ENCODE measurements around the gene MFF.
"Not testable (repeated sequence)": the region's sequence is repeated elsewhere in the genome, so short reads cannot be mapped to it uniquely, and the experiment has no call there.

MFF gene

DNA sequence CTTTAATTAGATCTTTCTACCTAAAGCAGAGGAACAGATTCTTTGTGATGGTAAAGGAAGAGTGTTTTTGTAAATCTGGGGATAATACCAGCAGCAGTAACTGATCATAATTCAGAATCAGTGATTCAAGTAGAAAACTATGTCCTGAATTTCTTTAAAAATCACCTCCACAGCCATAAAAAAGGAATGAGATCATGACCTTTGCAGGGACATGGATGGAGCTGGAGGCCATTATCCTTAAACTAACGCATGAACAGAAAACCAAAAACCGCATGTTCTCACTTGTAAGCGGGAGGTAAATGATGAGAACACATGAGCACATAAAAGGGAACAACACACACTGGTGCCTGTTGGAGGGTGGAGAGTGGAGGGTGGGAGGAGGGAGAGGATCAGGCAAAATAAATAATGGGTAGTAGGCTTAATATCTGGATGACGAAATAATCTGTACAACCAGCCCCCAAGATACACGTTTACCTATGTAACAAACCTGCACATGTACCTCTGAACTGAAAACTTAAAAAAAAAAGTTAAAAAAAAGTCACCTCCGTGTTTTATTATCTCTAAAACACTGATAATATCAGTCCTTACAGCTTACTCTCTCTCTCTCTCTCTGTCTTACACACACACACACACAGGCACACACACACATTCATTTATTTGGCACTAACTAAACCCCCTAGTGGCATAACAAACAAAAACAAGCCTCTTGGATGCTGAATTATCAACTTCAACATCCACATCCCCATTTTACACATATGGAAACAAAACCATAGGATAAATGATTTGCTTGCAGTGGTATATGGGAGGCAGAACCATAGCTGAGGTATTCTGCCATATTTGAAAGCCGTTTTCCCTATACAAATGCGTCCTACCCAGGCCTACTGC, 52.7 kb downstream of the MFF start:
- no peak for DNase-seq (ENCODE audit: low read depth)

- DNase-seq (ENCODE audit: low read depth), result no peak
Observed at GRCh38 chr2:227378371-227378782, 53.3 kb downstream of the MFF start.

GRCh38 chr2:227379095-227379494, 54.0 kb downstream of the MFF start, which contains the start of gene TM4SF20:
TM4SF20 (minus strand) TSS chr2:227379306; CDS start chr2:227379268, 38 bp downstream.
- DNase-seq (ENCODE audit: low read depth), result no peak

DNA sequence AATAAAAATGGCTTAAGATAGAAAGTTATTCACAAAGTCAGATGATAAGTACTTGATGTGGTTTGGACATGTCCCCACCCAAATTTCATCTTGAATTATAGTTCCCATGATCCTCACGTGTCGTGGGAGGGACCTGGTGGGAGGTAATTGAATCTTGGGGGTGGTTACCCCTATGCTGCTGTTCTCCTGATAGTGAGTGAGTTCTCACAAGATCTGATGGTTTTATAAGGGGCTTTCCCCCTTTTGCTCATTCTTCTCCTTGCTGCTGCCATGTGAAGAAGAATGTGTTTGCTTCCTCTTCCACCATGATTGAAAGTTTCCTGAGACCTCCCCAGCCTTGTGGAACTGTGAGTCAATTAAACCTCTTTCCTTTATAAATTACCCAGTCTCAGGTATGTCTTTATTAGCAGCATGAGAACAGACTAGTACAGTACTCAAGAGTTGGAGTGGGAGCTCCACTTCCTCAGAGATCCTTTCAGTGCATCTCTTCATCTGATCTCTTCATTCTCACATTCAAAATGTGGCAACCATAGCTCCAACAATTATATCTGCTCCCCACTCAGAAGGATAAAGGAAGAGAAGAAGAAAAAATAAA, 57.3 kb downstream of the MFF start:
- DNase-seq (ENCODE audit: low read depth), result not testable (repeated sequence)

GRCh38 chr2:227383686-227384085, 58.6 kb downstream of the MFF start:
- DNase-seq (ENCODE audit: low read depth), result no peak

- DNase-seq (ENCODE audit: low read depth), result no peak
Observed at GRCh38 chr2:227386630-227387029, 61.6 kb downstream of the MFF start.

DNA sequence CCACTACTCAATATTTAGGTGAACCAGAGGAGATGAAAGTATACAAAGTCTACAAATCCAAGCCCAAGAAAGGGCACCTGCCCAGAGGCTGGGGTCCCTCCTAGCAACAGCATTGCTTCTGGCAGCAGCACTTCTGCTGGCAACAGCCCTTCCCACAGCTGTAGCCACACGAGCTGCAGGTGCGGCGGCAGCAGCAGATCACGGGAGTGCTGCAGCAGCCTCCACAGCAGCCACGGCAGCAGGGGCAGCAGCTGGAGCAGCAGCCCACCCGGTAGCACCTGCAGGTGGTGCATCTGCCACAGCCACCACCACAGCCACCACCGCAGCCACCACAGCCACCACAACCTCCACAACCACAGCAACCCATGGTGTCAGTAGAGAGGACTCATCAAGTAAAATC, 62.5 kb downstream of the MFF start, which contains the start of gene SCYGR1:
TSS of gene SCYGR1 (minus strand) at position 367 of the 400 bp plus-strand sequence. CDS start at position 367, 0 bp downstream.
- DNase-seq (ENCODE audit: low read depth), result not testable (repeated sequence)

- DNase-seq (ENCODE audit: low read depth), result no peak
Observed at GRCh38 chr2:227388537-227389011, 63.5 kb downstream of the MFF start.

DNA sequence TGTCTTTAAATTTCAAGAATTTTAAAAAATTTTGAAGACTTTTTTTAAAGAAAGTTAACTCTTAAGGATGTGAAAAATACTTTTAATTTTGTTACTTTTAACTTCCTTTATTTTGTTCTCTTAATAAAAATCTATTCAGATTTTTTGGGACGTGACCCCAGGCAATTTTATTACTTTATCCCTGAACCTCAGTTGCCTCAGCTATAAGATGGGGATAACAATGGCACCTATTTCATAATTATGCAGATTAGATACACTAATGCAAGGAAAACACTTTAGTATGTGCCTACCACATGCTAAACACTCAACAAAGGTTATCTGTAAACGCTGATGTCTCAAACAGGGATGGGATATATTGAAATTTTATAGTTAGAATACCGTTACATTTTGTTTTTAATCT, 64.2 kb downstream of the MFF start:
- DNase-seq (ENCODE audit: low read depth), result no peak

- DNase-seq (ENCODE audit: low read depth), result no peak
Observed at GRCh38 chr2:227389661-227390060, 64.6 kb downstream of the MFF start.

GRCh38 chr2:227390468-227391256, 65.6 kb downstream of the MFF start:
- DNase-seq (ENCODE audit: low read depth), result no peak

GRCh38 chr2:227394401-227394800, 69.3 kb downstream of the MFF start:
- DNase-seq (ENCODE audit: low read depth), result no peak

GRCh38 chr2:227395556-227395955, 70.5 kb downstream of the MFF start:
- no peak for DNase-seq (ENCODE audit: low read depth)

DNA sequence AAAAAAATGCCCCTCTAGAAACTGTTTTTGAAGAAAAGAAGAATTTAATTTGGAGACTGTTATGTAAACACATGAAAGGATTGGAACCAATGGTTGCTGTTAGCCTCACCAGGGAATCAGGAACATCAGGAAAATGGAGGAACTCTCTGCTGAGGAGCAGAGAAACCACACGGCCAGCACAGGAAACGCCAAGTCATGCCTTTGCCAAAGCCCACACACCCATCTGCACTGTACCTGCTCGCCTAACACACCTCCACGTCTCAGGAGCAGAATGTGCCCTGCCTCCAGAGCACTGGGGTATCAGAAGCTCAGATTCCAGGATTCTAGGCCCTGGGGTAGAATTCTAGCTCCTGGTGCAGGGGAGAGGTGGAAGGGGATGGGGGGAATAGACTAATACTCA, 72.5 kb downstream of the MFF start:
- DNase-seq (ENCODE audit: low read depth), result no peak

- DNase-seq (ENCODE audit: low read depth), result no peak
Observed at GRCh38 chr2:227398684-227399670, 73.9 kb downstream of the MFF start.

GRCh38 chr2:227401550-227401949, 76.5 kb downstream of the MFF start:
- DNase-seq (ENCODE audit: low read depth), result no peak

DNA sequence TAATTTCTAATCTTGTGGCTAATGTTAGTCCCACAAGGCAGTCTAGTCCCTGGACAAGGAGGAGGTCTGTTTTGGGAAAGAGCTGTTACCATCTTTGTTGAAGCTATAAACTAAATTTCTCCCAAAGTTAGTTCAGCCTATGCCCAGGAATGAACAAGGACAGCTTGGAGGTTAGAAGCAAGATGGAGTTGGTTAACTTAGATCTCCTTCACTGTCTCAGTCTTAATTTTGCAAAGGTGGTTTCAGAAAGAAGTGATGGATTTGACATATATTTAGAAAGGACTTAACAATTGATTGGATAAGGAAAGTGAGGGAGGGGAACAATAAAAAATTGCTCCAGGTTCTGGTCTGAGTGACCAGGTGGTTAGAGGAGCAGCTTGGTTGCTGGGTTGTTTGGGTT, 77.3 kb downstream of the MFF start:
- DNase-seq (ENCODE audit: low read depth), result no peak

- DNase-seq (ENCODE audit: low read depth), result no peak
Observed at GRCh38 chr2:227402959-227403358, 77.9 kb downstream of the MFF start.

- DNase-seq (ENCODE audit: low read depth), result no peak
Observed at GRCh38 chr2:227404585-227405271, 79.7 kb downstream of the MFF start.
